PC-3 (cell line): Measurements from ENCODE around the gene PHF12.

ENCODE experiments used
- EZH2phosphoT487 ChIP-seq: fragments of 300-600 bp; sonication (generic); IDR thresholded peaks from 2 replicates; pipeline ENCODE4 v1.6.1; 2018; ENCODE audit warnings: mild to moderate bottlenecking, antibody characterized with exemption, low read length, borderline replicate concordance
- TF ChIP-seq, protein P1 (sequence below): fragments of 300-600 bp; sonication (generic); conservative IDR thresholded peaks from 2 replicates; pipeline ENCODE4 v1.5.1; 2017; ENCODE audit warnings: antibody characterized with exemption, low read depth, mild to moderate bottlenecking, low read length

GRCh38 chr17:28925912-28926365, 25.4 kb downstream of the PHF12 start:
- TF ChIP-seq, protein P1, sequence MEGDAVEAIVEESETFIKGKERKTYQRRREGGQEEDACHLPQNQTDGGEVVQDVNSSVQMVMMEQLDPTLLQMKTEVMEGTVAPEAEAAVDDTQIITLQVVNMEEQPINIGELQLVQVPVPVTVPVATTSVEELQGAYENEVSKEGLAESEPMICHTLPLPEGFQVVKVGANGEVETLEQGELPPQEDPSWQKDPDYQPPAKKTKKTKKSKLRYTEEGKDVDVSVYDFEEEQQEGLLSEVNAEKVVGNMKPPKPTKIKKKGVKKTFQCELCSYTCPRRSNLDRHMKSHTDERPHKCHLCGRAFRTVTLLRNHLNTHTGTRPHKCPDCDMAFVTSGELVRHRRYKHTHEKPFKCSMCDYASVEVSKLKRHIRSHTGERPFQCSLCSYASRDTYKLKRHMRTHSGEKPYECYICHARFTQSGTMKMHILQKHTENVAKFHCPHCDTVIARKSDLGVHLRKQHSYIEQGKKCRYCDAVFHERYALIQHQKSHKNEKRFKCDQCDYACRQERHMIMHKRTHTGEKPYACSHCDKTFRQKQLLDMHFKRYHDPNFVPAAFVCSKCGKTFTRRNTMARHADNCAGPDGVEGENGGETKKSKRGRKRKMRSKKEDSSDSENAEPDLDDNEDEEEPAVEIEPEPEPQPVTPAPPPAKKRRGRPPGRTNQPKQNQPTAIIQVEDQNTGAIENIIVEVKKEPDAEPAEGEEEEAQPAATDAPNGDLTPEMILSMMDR: no peak
- no peak for TF ChIP-seq EZH2phosphoT487
